22Rv1 (cell line): ENCODE measurements around the gene ABCC6.
"Not testable (repeated sequence)": the region's sequence is repeated elsewhere in the genome, so short reads cannot be mapped to it uniquely, and the experiment has no call there.

Experiments
- H3K27ac ChIP-seq: fragments of 450-650 bp; 2 replicates; pipeline ENCODE4 v1.5.1; 2017
- ZFX ChIP-seq: fragments of 450-650 bp; IDR thresholded peaks from 2 replicates; pipeline ENCODE4 v1.6.1; 2017; ENCODE audit warnings: antibody characterized with exemption, borderline replicate concordance
- TF ChIP-seq, protein P1 (sequence below): fragments of 450-650 bp; IDR thresholded peaks from 2 replicates; pipeline ENCODE4 v1.5.1; 2017; ENCODE audit warnings: mild to moderate bottlenecking

The ABCC6 gene

DNA sequence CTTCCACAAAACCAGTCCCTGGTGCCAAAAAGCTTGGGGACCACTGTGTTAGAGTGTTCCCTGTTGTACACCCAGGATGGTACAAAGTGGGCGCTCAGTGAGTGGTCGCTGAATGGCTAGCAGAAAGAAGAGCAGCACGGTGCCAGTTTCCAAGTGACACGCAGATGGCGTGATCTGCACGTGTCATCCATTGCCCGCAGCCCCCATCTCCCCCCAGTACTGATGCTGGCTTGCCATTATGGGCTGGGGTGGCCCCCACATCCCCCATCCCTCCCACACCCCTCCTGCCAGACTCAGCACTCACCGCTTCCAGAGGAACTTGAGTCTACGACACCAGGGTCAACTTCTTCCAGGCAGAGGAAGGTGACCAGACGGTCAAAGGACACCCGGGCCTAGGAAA is 36.5 kb downstream of the ABCC6 start:
- TF ChIP-seq, protein P1, sequence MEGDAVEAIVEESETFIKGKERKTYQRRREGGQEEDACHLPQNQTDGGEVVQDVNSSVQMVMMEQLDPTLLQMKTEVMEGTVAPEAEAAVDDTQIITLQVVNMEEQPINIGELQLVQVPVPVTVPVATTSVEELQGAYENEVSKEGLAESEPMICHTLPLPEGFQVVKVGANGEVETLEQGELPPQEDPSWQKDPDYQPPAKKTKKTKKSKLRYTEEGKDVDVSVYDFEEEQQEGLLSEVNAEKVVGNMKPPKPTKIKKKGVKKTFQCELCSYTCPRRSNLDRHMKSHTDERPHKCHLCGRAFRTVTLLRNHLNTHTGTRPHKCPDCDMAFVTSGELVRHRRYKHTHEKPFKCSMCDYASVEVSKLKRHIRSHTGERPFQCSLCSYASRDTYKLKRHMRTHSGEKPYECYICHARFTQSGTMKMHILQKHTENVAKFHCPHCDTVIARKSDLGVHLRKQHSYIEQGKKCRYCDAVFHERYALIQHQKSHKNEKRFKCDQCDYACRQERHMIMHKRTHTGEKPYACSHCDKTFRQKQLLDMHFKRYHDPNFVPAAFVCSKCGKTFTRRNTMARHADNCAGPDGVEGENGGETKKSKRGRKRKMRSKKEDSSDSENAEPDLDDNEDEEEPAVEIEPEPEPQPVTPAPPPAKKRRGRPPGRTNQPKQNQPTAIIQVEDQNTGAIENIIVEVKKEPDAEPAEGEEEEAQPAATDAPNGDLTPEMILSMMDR: no peak
- TF ChIP-seq ZFX: no peak
- no peak overlapping the region for H3K27ac ChIP-seq

DNA sequence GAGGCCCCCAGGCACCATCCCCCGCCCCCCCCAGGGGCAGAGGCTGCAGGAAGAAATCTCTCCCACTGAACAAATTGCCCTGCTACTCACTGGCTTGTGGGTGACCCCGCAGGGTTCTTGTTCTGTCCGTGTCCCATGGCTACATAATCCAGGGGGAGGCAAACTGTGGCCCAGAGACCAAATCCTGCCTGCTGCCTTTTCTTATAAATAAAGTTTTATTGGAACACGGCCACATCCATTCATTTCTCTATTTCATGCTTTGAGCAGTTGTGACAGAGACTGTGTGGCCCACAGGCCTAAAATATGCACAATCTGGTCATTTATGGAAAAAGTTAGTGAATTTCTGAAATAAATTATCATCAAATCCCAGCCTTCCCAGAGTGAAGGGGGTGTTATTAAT is 38.2 kb downstream of the ABCC6 start:
- TF ChIP-seq, protein P1: no peak
- no peak overlapping the region for H3K27ac ChIP-seq

DNA sequence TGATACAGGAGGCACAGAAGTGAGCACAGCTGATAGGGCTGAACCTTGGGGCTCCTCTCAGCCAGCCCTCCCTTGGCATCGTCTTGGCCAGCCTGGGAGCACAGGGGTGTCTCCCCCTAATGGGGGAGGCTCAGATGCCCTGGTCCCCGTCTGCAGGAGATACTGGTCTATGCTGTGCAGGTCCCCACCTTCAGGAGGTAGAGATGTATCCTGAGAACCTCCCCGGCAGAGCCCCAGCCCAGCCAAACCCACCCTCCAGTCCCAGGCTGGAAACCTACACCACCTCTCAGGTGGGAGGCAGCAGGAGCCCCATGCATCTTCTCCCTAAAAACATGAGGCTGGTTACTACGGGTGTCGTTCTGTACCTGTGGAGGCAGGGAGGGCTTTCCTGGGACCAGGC is 38.7 kb downstream of the ABCC6 start:
- TF ChIP-seq, protein P1: no peak
- TF ChIP-seq ZFX: no peak
- H3K27ac ChIP-seq: no peak overlapping the region

DNA sequence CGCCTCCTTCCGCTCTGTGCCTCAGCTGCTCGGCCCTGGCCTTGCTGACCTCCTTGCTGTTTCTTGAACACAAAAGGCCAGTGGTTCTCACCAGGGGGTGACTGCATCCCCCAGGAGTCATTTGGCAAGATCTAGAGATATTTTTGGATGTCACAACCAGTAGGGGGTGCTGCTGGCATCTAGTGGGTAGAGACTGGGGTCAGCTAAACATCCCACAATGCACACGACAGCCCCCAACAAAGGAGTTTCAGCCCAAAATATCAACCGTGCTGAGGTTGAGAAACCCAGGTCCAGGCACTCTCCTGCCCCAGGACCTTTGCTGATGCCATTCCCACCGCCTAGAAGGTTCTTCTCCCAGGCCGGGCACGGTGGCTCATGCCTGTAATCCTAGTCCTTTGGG is 39.7 kb downstream of the ABCC6 start:
- TF ChIP-seq, protein P1: peak; percentile 50
- no peak for TF ChIP-seq ZFX
- H3K27ac ChIP-seq: no peak overlapping the region

- no peak for TF ChIP-seq ZFX
- TF ChIP-seq, protein P1: no peak
- no peak overlapping the region for H3K27ac ChIP-seq
Measured at GRCh38 chr16:16182918-16183317, 40.4 kb downstream of the ABCC6 start.

DNA sequence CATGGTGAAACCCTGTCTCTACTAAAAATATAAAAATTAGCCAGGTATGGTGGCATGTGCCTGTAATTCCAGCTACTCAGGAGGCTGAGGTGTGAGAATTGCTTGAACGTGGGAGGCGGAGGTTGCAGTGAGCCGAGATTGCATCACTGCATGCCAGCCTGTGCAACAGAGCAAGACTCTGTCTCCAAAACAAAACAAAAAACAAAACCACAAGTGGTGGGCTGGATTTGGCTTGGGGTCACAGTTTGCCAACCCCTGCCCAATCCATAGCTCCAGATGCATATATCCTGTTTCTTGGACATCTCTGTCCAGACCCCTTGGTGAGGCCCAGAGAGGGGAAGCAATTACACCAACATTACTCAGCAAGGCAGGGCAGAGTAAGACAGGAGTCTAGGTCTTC is 41.5 kb downstream of the ABCC6 start:
- H3K27ac ChIP-seq: not testable (repeated sequence)

DNA sequence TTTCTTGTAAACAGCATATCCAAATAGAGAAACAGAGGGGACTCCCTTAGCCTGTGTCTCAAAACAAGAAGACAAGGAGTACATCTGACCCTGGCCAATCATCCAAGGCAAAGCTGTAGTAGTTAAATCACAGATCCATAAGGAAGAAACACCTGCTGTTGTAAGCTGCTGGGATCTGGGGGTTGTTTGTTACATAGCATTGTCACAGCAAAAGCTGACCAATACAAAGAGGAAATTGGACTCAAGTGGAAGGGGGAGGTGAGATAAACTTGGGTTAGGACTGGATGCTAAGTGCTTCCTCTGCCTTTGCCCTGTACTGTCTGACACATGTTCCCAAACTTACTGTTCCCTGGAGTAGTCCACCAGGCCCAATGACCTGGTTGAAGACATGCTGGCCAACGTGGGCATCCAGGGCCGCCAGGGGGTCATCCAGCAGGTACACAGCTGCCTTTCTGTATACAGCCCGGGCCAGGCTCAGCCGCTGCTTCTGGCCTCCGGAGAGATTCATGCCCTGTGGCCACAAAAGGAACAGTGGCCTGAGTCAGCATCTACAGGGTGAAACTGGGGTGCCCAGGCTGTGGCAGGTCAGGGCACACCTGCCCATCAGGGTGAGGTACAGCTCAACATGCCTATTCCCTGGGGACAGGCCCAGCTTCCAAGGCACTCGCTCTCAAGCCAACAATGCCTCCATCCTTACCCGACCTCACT is 44.7 kb downstream of the ABCC6 start:
- no peak for TF ChIP-seq ZFX
- TF ChIP-seq, protein P1: no peak

GRCh38 chr16:16176328-16176727 is 47.0 kb downstream of the ABCC6 start:
- TF ChIP-seq, protein P1: no peak
- H3K27ac ChIP-seq: no peak overlapping the region

More for the DNA sequence above, 44.7 kb downstream of the ABCC6 start:
- no peak overlapping the region for H3K27ac ChIP-seq
